ENCODE results near the gene FBXO2. TPM values are rescaled to one million over a fixed set of nuclear protein-coding genes. Genes with fewer than 3 reads are reported as not detected.

Gene FBXO2
- total RNA-seq, 2 donors from 2014 or later, result 1.3 to 2.2 TPM

DNA sequence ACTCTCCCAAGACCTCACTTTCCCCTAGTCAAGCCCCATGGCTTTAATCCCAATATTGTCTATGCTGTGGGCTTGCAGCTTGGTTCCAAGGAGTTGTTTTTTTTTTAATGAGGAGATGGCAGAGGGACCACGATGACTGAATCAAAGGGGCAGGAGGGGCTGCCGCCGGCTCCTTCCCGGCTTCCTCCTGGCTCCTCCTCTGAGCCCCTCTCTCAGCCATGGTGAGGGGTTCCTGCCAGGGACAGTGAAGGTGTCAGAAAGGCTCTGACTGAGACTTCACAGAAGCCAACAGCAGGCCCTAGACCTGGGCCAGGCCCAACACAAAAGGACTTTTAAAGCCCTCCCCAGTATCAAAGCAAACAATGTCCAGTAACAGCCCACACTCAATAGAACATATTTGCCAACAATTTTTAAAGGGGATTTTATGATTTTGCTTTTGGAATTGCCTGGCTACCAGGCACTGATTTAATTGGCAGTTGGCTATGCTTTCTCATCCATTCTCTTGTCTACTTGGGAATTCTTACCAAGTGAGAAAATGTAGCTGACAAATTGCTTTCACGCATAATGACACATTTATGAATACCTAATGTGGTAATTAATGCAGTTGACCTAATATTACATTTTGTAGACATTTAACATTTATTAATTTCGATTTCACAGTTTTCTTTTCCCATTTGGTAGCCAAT, 54.2 kb downstream of the FBXO2 start:
- ATAC-seq, result no peak
- no peak for DNase-seq
- no peaks in the 10 kb centered on the region for H3K9me3 ChIP-seq (ENCODE audit: control insufficient read depth, low read length, poor library complexity, severe bottlenecking)
- H3K27ac Mint-ChIP-seq, result no peak overlapping the region
- H3K36me3 Mint-ChIP-seq (ENCODE audit: low read depth), result peaks cover 5% of the 10 kb centered on the region
- no peak overlapping the region for H3K4me3 Mint-ChIP-seq
- peaks cover 51% of the 10 kb centered on the region for H3K27me3 Mint-ChIP-seq
- H3K4me1 Mint-ChIP-seq, result peaks cover 6% of the 10 kb centered on the region

DNA sequence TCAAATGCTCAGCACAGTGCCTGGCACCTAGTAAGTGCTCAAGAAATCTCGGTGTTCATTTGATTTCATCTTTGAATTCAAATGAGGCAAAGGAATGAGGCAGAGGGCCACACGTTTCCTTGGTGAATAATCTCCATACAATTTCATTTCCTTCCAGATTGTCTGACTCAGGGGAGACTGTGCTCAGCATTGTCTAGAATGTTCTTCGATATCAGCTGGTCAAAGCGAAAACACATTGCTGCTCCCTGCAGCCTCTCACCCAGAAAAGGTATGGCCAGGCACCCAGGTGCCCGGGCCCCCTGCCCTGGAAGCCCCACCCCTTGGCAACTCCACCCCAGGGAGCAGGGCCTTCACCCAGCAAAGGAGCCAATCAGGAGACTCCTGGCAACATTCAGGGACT, 55.8 kb downstream of the FBXO2 start:
- H3K4me1 Mint-ChIP-seq, result peaks cover 6% of the 10 kb centered on the region

More for the DNA sequence above, 55.8 kb downstream of the FBXO2 start:
- Mint-ChIP-seq H3K36me3 (ENCODE audit: low read depth) (peaks cover 5% of the 10 kb centered on the region), H3K27ac (no peak overlapping the region), H3K4me3 (no peak overlapping the region), H3K27me3 (peaks cover 61% of the 10 kb centered on the region)
- no peaks in the 10 kb centered on the region for H3K9me3 ChIP-seq (ENCODE audit: control insufficient read depth, low read length, poor library complexity, severe bottlenecking)
- no peak for DNase-seq
- ATAC-seq, result no peak

Other genes with a start within 250 kb of the FBXO2 start
- gene DISP3, start 175.3 kb downstream of the FBXO2 start, total RNA-seq, result 1 to 10 TPM in 1 of 2 donors, under 1 TPM in 1; 0.70 to 1.1 TPM
- gene FBXO44, start 448 bp upstream of the FBXO2 start, total RNA-seq, result 10 to 100 TPM; 36.2 to 36.5 TPM
- gene FBXO6, start 9.8 kb upstream of the FBXO2 start, total RNA-seq, result 1 to 10 TPM; 2.7 to 4.2 TPM
- 10 to 100 TPM; 23.2 to 28.1 TPM for gene MAD2L2, start 26.7 kb upstream of the FBXO2 start, total RNA-seq
- under 1 TPM in 1 of 2 donors, not detected in 1; 0.17 TPM for gene DRAXIN, start 37.3 kb upstream of the FBXO2 start, total RNA-seq
- gene AGTRAP, start 81.7 kb upstream of the FBXO2 start, total RNA-seq, result 10 to 100 TPM; 19.2 to 22.5 TPM
- gene C1orf167, start 107.8 kb upstream of the FBXO2 start, total RNA-seq, result under 1 TPM in 1 of 2 donors, not detected in 1; 0.13 TPM
- gene MTHFR, start 151.5 kb upstream of the FBXO2 start, total RNA-seq, result 10 to 100 TPM; 31.5 to 35.1 TPM
- 10 to 100 TPM; 11.7 to 13.8 TPM for gene CLCN6, start 151.8 kb upstream of the FBXO2 start, total RNA-seq
- not detected for gene NPPA, start 193.4 kb upstream of the FBXO2 start, total RNA-seq
- not detected for gene NPPB, start 204.5 kb upstream of the FBXO2 start, total RNA-seq